Neural cell (in vitro differentiated cells): ENCODE results near the gene AKR7A2.

ENCODE experiments used
- RAD21 ChIP-seq: fragments of 450-650 bp; conservative IDR thresholded peaks from 2 replicates; pipeline ENCODE4 v1.6.1; 2014; ENCODE audit warnings: antibody characterized with exemption, mild to moderate bottlenecking, moderate library complexity
- SMC3 ChIP-seq: fragments of 450-650 bp; conservative IDR thresholded peaks from 2 replicates; pipeline ENCODE4 v1.6.1; 2014; ENCODE audit warnings: antibody characterized with exemption, mild to moderate bottlenecking, moderate library complexity; ENCODE audit not compliant: poor library complexity

DNA sequence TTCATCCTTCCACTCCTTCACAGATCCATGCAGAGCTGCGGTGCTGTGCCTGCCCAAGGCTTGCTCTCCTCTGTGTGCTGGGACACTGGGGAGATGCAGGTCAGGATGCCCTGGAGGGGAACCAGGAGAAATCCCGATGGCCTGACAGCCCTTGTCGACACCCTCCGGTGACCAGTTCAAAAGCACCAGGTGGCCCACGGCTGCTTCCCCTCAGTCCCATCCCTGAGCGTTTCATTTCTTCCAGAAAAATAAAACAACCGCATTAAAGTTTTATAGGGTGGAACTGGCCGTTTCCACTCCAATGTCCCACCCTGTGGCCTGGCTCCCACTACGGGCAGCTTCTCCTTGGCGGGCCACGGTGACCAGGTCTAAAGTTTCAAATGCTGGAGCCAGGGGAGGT is 48.5 kb upstream of the AKR7A2 start:
- no peak for TF ChIP-seq SMC3
- no peak for TF ChIP-seq RAD21
